HG02588 (cell line): ENCODE measurements around the gene DNAH9.

Source experiments
- ATAC-seq: cut with Tn5 transposase; IDR thresholded peaks from one replicate; pipeline ENCODE4 v1.9.1; 2021; ENCODE audit warnings: mild to moderate bottlenecking, moderate library complexity; ENCODE audit not compliant: unreplicated experiment

The DNAH9 gene

GRCh38 chr17:11744696-11745095 is 146.4 kb downstream of the DNAH9 start:
- ATAC-seq, result no peak

DNA sequence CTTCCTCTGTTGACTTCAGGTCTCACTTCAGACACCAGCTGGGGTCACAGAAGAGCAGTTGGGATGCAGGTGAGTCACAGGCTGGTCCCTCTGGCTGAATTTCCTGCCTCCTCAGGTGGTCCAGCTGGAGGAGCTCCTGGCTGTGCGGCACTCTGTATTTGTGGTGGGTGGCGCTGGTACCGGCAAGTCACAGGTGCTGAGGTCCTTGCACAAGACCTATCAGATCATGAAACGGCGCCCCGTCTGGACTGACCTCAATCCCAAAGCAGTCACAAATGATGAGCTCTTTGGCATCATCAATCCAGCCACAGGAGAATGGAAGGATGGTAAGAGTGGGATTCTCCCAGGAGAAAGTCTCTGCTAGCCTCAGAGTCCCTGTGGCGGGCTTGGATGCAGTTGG is 149.2 kb downstream of the DNAH9 start:
- ATAC-seq, result no peak

DNA sequence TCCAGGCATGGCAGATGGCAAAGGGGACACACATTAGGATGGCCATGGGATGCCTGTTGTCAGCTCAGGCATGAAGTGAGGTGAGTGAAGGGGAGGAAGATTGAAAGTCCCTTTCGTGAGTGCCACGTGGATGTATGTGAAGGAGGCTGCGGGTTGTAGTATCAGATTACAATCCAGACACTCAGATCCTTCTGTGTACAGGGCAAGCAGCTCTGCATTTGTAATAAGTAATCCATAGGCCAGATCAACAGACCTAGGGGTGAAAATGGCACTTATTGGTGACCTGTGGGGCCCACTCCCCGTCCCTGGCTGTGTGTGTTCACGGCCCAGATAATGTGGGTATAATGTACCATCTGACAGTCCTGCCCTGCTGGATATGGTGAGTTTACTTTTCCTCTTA is 159.5 kb downstream of the DNAH9 start:
- no peak for ATAC-seq

GRCh38 chr17:11768106-11768505 is 169.8 kb downstream of the DNAH9 start:
- no peak for ATAC-seq

DNA sequence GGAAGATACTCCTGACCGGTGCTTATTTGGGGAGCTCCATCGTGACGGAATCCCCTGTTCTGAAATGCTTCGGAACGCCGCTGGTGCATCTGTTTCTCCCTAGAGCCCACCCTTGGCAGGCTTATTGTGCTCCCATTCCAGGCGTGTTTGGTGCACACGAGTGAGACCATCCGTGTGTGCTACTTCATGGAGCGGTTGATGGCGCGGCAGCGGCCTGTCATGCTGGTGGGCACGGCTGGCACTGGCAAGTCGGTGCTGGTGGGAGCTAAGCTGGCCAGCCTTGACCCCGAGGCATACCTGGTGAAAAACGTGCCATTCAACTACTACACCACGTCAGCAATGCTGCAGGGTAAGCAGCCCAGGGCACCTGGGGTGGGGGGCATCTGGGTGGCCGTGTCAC is 170.7 kb downstream of the DNAH9 start:
- no peak for ATAC-seq

DNA sequence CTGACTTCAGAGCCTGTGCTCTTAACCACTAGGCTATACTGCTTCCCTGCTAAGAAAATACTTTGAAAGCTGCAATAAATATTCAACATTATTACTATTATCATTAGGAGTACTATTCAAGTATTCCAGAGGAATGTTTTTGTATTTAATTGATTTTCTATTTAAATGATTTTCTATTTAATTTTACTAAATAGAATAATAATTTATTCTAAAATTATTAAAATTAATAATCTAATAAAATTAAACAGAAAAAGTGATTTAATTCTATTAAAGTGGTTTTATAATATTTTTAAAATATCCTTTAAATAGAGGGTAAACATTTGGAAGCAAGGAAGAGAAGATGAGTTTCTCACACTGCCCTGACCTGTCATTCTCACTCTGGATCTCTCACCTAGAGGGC is 173.8 kb downstream of the DNAH9 start:
- no peak for ATAC-seq

DNA sequence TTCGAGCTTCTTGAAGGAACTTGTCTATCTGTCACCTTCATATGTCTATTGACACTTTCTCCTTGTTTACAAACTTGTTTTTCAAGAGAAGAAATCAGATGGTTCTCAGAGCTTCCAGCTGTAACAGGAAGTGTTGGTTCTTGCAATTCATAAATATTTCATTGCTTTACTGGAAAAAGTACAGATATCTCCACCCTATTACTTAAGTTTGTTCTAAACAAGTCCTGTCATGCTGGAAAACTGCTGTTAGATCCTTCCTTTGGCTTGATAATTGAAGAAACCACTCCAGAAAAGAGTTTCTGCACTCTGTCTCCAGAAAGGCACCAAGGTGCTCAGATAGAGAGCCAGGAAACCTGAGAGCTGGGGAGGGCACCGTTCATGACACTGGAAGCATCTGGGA is 181.6 kb downstream of the DNAH9 start:
- no peak for ATAC-seq

DNA sequence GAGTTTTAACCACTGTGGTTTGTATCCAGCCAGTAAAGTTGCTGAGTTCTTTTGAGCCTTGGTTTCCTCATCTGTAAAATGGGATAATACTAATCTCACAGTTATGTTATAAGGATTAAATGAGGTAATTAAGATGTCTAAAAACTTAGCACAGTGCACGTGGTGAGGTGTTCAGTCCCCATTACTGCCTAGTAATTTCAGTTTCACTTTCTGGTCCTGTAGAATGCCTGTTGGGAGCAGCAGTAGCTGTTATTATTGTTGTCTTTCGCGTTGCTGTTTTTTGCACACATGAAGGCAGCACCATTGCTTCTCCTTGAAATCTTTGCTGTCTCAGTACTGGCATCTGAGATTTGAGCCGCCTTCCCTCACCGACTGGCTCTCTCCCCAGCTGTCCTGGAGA is 182.4 kb downstream of the DNAH9 start:
- ATAC-seq, result no peak

- ATAC-seq, result no peak
These were observed 188.6 kb downstream of the DNAH9 start for GRCh38 chr17:11786711-11787438.

- no peak for ATAC-seq
These were observed 197.6 kb downstream of the DNAH9 start for GRCh38 chr17:11795906-11796305.

GRCh38 chr17:11797803-11798202 is 199.5 kb downstream of the DNAH9 start:
- ATAC-seq, result no peak

- ATAC-seq, result no peak
These were observed 205.1 kb downstream of the DNAH9 start for GRCh38 chr17:11803231-11803969.

GRCh38 chr17:11805138-11805537 is 206.9 kb downstream of the DNAH9 start:
- no peak for ATAC-seq

DNA sequence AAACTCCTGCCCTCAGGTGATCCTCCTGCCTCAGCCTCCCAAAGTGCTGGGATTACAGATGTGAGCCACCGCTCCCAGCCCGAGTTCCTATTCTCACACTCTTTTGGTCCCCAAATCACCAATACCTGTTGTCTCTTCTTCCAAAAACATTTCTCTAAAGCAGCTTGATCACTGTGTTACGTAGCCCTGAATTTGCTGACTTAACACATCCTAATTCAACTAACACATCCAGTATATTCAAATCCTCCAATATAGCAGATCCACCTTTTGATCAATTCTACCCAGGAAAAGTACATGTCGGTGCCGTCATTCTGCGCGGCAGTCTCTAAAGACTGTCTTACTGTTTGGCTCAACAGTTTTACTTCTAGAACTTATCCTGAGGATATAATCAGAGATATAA is 207.7 kb downstream of the DNAH9 start:
- ATAC-seq, result no peak

DNA sequence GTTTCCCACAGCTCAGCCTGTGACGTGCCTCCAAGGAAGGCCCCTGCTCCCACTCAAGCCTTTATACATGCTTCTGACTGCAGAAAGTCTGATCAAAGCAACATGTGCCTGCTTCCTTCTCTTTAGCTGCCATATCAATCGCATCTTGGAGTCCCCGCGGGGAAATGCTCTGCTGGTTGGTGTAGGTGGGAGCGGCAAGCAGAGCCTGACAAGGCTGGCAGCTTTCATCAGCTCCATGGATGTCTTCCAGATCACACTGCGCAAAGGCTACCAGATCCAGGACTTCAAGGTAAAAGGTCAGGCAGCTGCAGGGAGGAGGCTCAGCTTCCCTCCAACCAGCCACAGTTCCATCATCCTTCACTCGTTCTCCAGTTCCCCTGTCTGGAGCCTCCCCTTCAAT is 209.3 kb downstream of the DNAH9 start:
- no peak for ATAC-seq

DNA sequence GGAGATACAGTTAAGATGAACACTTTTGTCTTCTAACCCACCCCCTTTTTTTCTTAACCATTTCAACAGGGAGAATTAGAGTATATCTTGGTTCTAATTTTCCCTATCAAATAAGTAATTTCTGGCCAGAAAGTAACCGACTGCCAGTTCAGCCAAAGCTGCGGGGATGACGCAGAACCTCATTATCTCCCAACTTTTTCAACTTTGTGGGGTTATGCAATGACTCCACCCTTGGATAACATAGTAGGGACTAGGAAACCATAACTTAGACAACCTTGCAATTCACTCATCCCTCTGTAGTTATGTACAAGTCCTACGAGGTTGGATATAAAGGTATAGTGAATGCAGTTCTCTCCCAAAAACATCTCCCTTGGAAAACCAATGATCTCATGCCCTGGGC is 215.0 kb downstream of the DNAH9 start:
- ATAC-seq, result no peak

DNA sequence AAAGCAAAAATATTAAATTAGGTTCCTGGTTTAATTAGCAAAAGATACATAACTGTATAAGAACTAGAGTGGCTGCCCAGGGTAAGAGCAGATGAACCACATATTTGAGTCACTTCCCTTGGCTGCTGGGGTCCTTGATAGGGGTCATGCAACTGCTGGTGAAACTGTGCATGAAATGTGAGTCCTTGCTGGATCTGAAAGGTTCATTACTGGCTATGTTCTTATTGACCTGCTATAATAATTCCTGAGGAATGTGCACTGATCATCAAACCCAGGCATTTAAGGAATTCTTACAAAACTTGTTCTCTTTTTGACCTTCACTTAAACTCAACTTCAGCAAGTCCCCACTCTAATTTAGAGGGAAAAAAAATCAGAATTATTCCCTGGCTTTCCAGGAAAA is 215.6 kb downstream of the DNAH9 start:
- no peak for ATAC-seq

DNA sequence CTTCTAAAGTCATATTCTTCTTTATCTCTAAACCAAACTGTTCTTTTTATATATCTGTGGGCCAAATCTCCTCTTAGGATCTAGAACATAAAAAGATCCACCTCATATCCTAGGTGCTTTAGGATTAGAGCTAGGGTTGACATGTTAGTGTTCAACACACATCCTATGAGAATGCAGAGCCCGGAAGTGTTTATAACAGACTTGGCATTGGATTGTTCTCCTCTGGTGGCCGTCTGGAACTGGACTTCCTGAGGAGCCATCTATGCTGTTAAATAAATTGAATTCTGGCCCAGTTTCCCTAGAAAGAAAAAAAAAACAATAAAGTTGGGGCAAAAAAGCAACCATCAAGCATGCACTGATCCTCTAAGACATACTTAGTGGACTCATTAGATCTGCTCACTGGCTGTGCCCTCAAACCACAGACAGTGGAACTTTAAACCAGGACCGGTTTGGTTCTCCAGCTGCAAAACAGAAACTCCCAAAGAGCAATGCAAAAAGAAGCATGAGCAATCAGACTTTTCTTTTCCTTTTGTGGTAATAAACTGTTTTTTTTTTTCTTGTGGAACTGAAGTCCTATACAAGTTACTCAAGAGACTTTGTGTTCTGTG is 216.5 kb downstream of the DNAH9 start:
- ATAC-seq, result no peak

GRCh38 chr17:11816409-11816808 is 218.1 kb downstream of the DNAH9 start:
- ATAC-seq, result no peak

GRCh38 chr17:11823862-11824261 is 225.6 kb downstream of the DNAH9 start:
- ATAC-seq, result no peak

GRCh38 chr17:11825572-11826209 is 227.4 kb downstream of the DNAH9 start:
- no peak for ATAC-seq
